H9 (cell line): Measurements from ENCODE around the gene COPG1. TPM values are rescaled to one million over a fixed set of nuclear protein-coding genes. Genes with fewer than 3 reads are reported as not detected.
A peak's percentile ranks its signal among the peaks of the same experiment; 100 is the strongest.

Source experiments
- DNase-seq: peaks from one replicate; pipeline ENCODE4 v3.0.0-alpha.2; 2017
- H2AFZ ChIP-seq: one replicate; pipeline ENCODE4 v1.6.1; 2013; ENCODE audit warnings: mild to moderate bottlenecking, low read length, control low read depth, moderate library complexity
- H2AK5ac ChIP-seq: 2 replicates; pipeline ENCODE4 v1.6.1; 2013; ENCODE audit warnings: low read length, control low read depth, mixed read lengths; ENCODE audit not compliant: insufficient read length
- H2BK120ac ChIP-seq: one replicate; pipeline ENCODE4 v1.6.1; 2013; ENCODE audit warnings: low read depth, mild to moderate bottlenecking, low read length, control low read depth, inconsistent platforms; ENCODE audit not compliant: poor library complexity, severe bottlenecking
- H2BK12ac ChIP-seq: 2 replicates; pipeline ENCODE4 v1.6.1; 2013; ENCODE audit warnings: low read length, control low read depth, mixed read lengths, low read depth; ENCODE audit not compliant: insufficient read length
- H2BK15ac ChIP-seq: 2 replicates; pipeline ENCODE4 v1.6.1; 2013; ENCODE audit warnings: low read depth, low read length, control low read depth
- H2BK20ac ChIP-seq: one replicate; pipeline ENCODE4 v1.6.1; 2013; ENCODE audit warnings: low read depth, mild to moderate bottlenecking, low read length, control low read depth, inconsistent platforms; ENCODE audit not compliant: poor library complexity, severe bottlenecking
- H2BK5ac ChIP-seq: 2 replicates; pipeline ENCODE4 v1.6.1; 2013; ENCODE audit warnings: low read length, control low read depth, mixed read lengths; ENCODE audit not compliant: insufficient read length
- H3K14ac ChIP-seq: 2 replicates; pipeline ENCODE4 v1.6.1; 2013; ENCODE audit warnings: low read length, control low read depth; ENCODE audit not compliant: insufficient read depth
- H3K18ac ChIP-seq: 2 replicates; pipeline ENCODE4 v1.6.1; 2013; ENCODE audit warnings: low read depth, mild to moderate bottlenecking, mixed read lengths, low read length, control low read depth; ENCODE audit not compliant: insufficient read length
- H3K23ac ChIP-seq: 2 replicates; pipeline ENCODE4 v1.6.1; 2013; ENCODE audit warnings: low read length, control low read depth, mixed read lengths, low read depth; ENCODE audit not compliant: insufficient read length
- H3K23me2 ChIP-seq: 2 replicates; pipeline ENCODE4 v1.6.1; 2013; ENCODE audit warnings: low read depth, mild to moderate bottlenecking, mixed read lengths, low read length, control low read depth; ENCODE audit not compliant: insufficient read length, poor library complexity, severe bottlenecking
- H3K27ac ChIP-seq: 2 replicates; pipeline ENCODE4 v1.5.1; 2013; ENCODE audit warnings: low read length, control low read depth, mixed read lengths, low read depth; ENCODE audit not compliant: insufficient read length
- H3K27me3 ChIP-seq: 2 replicates; pipeline ENCODE4 v1.6.1; 2013; ENCODE audit warnings: low read length, control low read depth, inconsistent platforms; ENCODE audit not compliant: insufficient read depth
- H3K4ac ChIP-seq: 2 replicates; pipeline ENCODE4 v1.6.1; 2013; ENCODE audit warnings: low read depth, mild to moderate bottlenecking, control low read depth, inconsistent platforms, low read length, moderate library complexity
- H3K4me1 ChIP-seq: 2 replicates; pipeline ENCODE4 v1.6.1; 2013; ENCODE audit warnings: low read length, control low read depth, inconsistent platforms; ENCODE audit not compliant: insufficient read depth
- H3K4me2 ChIP-seq: 2 replicates; pipeline ENCODE4 v1.6.1; 2013; ENCODE audit warnings: low read length, control low read depth, mixed read lengths; ENCODE audit not compliant: insufficient read length, insufficient read depth
- H3K56ac ChIP-seq: 2 replicates; pipeline ENCODE4 v1.6.1; 2013; ENCODE audit warnings: low read depth, mild to moderate bottlenecking, mixed read lengths, low read length, control low read depth; ENCODE audit not compliant: insufficient read length
- H3K79me1 ChIP-seq: 2 replicates; pipeline ENCODE4 v1.6.1; 2013; ENCODE audit warnings: low read depth, mild to moderate bottlenecking, moderate library complexity, low read length, control low read depth, inconsistent platforms; ENCODE audit not compliant: insufficient read depth, poor library complexity, severe bottlenecking
- H3K79me2 ChIP-seq: 2 replicates; pipeline ENCODE4 v1.6.1; 2013; ENCODE audit warnings: low read length, control low read depth, inconsistent platforms; ENCODE audit not compliant: insufficient read depth
- H3K9ac ChIP-seq: 2 replicates; pipeline ENCODE4 v1.6.1; 2013; ENCODE audit warnings: low read length, control low read depth, mixed read lengths; ENCODE audit not compliant: insufficient read length; ENCODE audit errors: extremely low read depth
- H3K9me3 ChIP-seq: one replicate; pipeline ENCODE4 v1.6.1; 2013; ENCODE audit warnings: low read depth, low read length, inconsistent platforms; ENCODE audit not compliant: control insufficient read depth
- H3T11ph ChIP-seq: one replicate; pipeline ENCODE4 v1.6.1; 2013; ENCODE audit warnings: mild to moderate bottlenecking, low read length, control low read depth, inconsistent platforms
- H4K20me1 ChIP-seq: one replicate; pipeline ENCODE4 v1.6.1; 2013; ENCODE audit not compliant: control insufficient read depth, insufficient read length, insufficient read depth
- H4K5ac ChIP-seq: 2 replicates; pipeline ENCODE4 v1.6.1; 2013; ENCODE audit warnings: low read depth, mild to moderate bottlenecking, mixed read lengths, low read length, control low read depth; ENCODE audit not compliant: insufficient read length
- H4K8ac ChIP-seq: replicated peaks from 2 replicates; pipeline ENCODE4 v1.6.1; 2013; ENCODE audit warnings: low read length, control low read depth, mixed read lengths, low read depth; ENCODE audit not compliant: insufficient read length
- H4K91ac ChIP-seq: 2 replicates; pipeline ENCODE4 v1.6.1; 2013; ENCODE audit warnings: low read depth, mild to moderate bottlenecking, moderate library complexity, mixed read lengths, low read length, control low read depth; ENCODE audit not compliant: insufficient read length
- H3K27ac Mint-ChIP-seq, 3 experiments: 2 replicates in 2 of 3; 3 replicates in 1 of 3; pipeline ENCODE4 v1.8.0; 2020 to 2021; ENCODE audit warnings: mixed read lengths in 3 of 3, mild to moderate bottlenecking in 1 of 3, moderate library complexity in 1 of 3
- H3K27me3 Mint-ChIP-seq: 2 replicates; pipeline ENCODE4 v1.8.0; 2021; ENCODE audit warnings: low read depth, mild to moderate bottlenecking, moderate library complexity, mixed read lengths
- H3K36me3 Mint-ChIP-seq, 3 experiments: 2 replicates in 2 of 3; 3 replicates in 1 of 3; pipeline ENCODE4 v1.8.0; 2020 to 2021; ENCODE audit warnings: low read depth in 3 of 3, mixed read lengths in 3 of 3; ENCODE audit not compliant: insufficient read depth in 1 of 3
- H3K4me1 Mint-ChIP-seq, 2 experiments: 2 replicates each; pipeline ENCODE4 v1.8.0; 2020; ENCODE audit warnings: mixed read lengths in 2 of 2
- H3K4me3 Mint-ChIP-seq, 2 experiments: 2 replicates in 1 of 2; 3 replicates in 1 of 2; pipeline ENCODE4 v1.8.0; 2020 to 2021; ENCODE audit warnings: mild to moderate bottlenecking in 2 of 2, mixed read lengths in 2 of 2, moderate library complexity in 1 of 2
- H3K9me3 Mint-ChIP-seq, 2 experiments: 2 replicates in 1 of 2; 3 replicates in 1 of 2; pipeline ENCODE4 v1.8.0; 2020; ENCODE audit warnings: mild to moderate bottlenecking in 2 of 2, mixed read lengths in 2 of 2, moderate library complexity in 1 of 2
- CTCF ChIP-seq: fragments of 200-600 bp; sonication (generic); conservative IDR thresholded peaks from 3 replicates; pipeline ENCODE4 v1.8.0; 2021; ENCODE audit warnings: antibody characterized with exemption, mild to moderate bottlenecking
- WGBS: extraction: QIAGEN DNeasy Blood & Tissue Kit; methylation state at CpG from one replicate; pipeline ENCODE4 v1.1.7; 2013; ENCODE audit warnings: missing lambda C conversion rate, low lambda C conversion rate, mixed read lengths; ENCODE audit not compliant: insufficient read length; ENCODE audit errors: extremely low coverage; 5-methylcytosine and 5-hydroxymethylcytosine counted together
- long read RNA-seq: library from polyadenylated mRNA; unstranded; transcript quantifications from one replicate; pipeline ENCODE4 v2.0.0, GENCODE V29; 2020
- total RNA-seq: library from RNA; stranded (reverse); gene quantifications from 2 replicates; pipeline ENCODE4 v1.2.1, GENCODE V29; 2021

The COPG1 gene
- 142 and 147 TPM in 2 replicates for total RNA-seq
- long read RNA-seq, transcript COPG1-201 (24 exons, 3,078 nt), result major isoform, 757 of 934 reads
- long read RNA-seq, partial matches to known transcripts, result 98 of 934 reads
- long read RNA-seq, other reads (novel, unspliced or antisense), result 78 of 934 reads

- H3K4me2 ChIP-seq, result peak within 1 kb of the TSS; percentile 63
- H3K27ac ChIP-seq, result no peak within 1 kb of the TSS
- no peak within 1 kb of the TSS for H2BK5ac ChIP-seq
- no peak within 1 kb of the TSS for H2BK20ac ChIP-seq
- H3K23me2 ChIP-seq, result peaks cover 8% of the 10 kb centered on the region
- no peaks in the 10 kb centered on the region for H3K9me3 ChIP-seq
- peak within 1 kb of the TSS; percentile 80 for H3K9ac ChIP-seq
- H3K18ac ChIP-seq, result peak within 1 kb of the TSS; percentile 71
- H4K8ac ChIP-seq, result no peak within 1 kb of the TSS
- TF ChIP-seq CTCF, result no peak
- peak within 1 kb of the TSS; percentile 84 for H3K14ac ChIP-seq
- peaks cover 1% of the 10 kb centered on the region; the same call in 1 of the 2 replicates for H3K79me2 ChIP-seq
- no peak within 1 kb of the TSS for H2BK15ac ChIP-seq
- H3K4me1 ChIP-seq, result no peaks in the 10 kb centered on the region; the same call in 1 of the 2 replicates
- no peak within 1 kb of the TSS for H3K23ac ChIP-seq
- H3K27ac Mint-ChIP-seq, result peak within 1 kb of the TSS; percentile 87 to 98 (median 91)
- H3K27me3 Mint-ChIP-seq, result no peaks in the 10 kb centered on the region; the same call in 1 of the 2 replicates
- no peak within 1 kb of the TSS for H4K5ac ChIP-seq
- H3K79me1 ChIP-seq, result peaks cover 6% of the 10 kb centered on the region
- DNase-seq, result peak; percentile 88
- H4K20me1 ChIP-seq, result no peaks in the 10 kb centered on the region
- H2AK5ac ChIP-seq, result no peak within 1 kb of the TSS
- no peak within 1 kb of the TSS for H3K4ac ChIP-seq
- no peaks in the 10 kb centered on the region for H3K27me3 ChIP-seq
- H2BK120ac ChIP-seq, result no peak within 1 kb of the TSS
- peak within 1 kb of the TSS; percentile 96 for H3K4me3 Mint-ChIP-seq
- H3K9me3 Mint-ChIP-seq, result no peaks in the 10 kb centered on the region; a peak in 1 of 5 replicates
- peaks cover 16 to 17% of the 10 kb centered on the region in 2 experiments for H3K4me1 Mint-ChIP-seq
- no CpG with 5 or more reads among the region's 48 CpGs for WGBS
- H3T11ph ChIP-seq, result no peak within 1 kb of the TSS
- no peak within 1 kb of the TSS for H3K56ac ChIP-seq
- no peak within 1 kb of the TSS for H4K91ac ChIP-seq
- H2BK12ac ChIP-seq, result no peak within 1 kb of the TSS
- peaks cover 15 to 35% (median 26%) of the 10 kb centered on the region in 3 experiments; a peak in 6 of 7 replicates for H3K36me3 Mint-ChIP-seq
- H2AFZ ChIP-seq, result no peak within 1 kb of the TSS
Observed at GRCh38 chr3:129249284-129250065, at the start of gene COPG1. TSS of gene COPG1 (plus strand) at chr3:129249606. CDS start at chr3:129249710, 104 bp downstream.
